Activated naive CD4-positive, alpha-beta T cell treated with anti-CD3 and anti-CD28 coated beads, Interleukin-2, amount 10 ng/mL, durations not matched to agents 7 days and 5 days (primary cell): ENCODE data around the gene PRR35.

ENCODE experiments used
- CTCF ChIA-PET: fragments of 350-600 bp; sonication (Branson Sonifier 250); formaldehyde crosslinking; loops from one replicate; lab custom pipeline; 2021; ENCODE audit warnings: antibody characterized with exemption; lab: Charles Lee
- DNase-seq: peaks from one replicate; pipeline ENCODE4 v3.0.0-alpha.2; 2020
- H3K27ac Mint-ChIP-seq: one replicate; pipeline ENCODE4 v1.8.0; 2021; ENCODE audit warnings: mild to moderate bottlenecking, moderate library complexity, mixed read lengths
- H3K27me3 Mint-ChIP-seq: one replicate; pipeline ENCODE4 v1.8.0; 2021; ENCODE audit warnings: mild to moderate bottlenecking, mixed read lengths
- H3K36me3 Mint-ChIP-seq: one replicate; pipeline ENCODE4 v1.8.0; 2021; ENCODE audit warnings: mixed read lengths
- H3K4me1 Mint-ChIP-seq: one replicate; pipeline ENCODE4 v1.8.0; 2021; ENCODE audit warnings: mixed read lengths
- H3K4me3 Mint-ChIP-seq: one replicate; pipeline ENCODE4 v1.8.0; 2021; ENCODE audit warnings: mild to moderate bottlenecking, moderate library complexity, mixed read lengths
- H3K9me3 Mint-ChIP-seq: one replicate; pipeline ENCODE4 v1.8.0; 2021; ENCODE audit warnings: mixed read lengths

Gene PRR35

GRCh38 chr16:560204-560700 lies at the start of gene PRR35:
PRR35 (plus strand) TSS chr16:560394; CDS start chr16:563295, 2,901 bp downstream.
- no peak within 1 kb of the TSS for H3K27ac Mint-ChIP-seq
- no peaks in the 10 kb centered on the region for H3K4me1 Mint-ChIP-seq
- DNase-seq = no peak
- CTCF ChIA-PET = no interaction called here
- no peaks in the 10 kb centered on the region for H3K9me3 Mint-ChIP-seq
- H3K27me3 Mint-ChIP-seq = peaks cover 52% of the 10 kb centered on the region
- no peak within 1 kb of the TSS for H3K4me3 Mint-ChIP-seq
- no peaks in the 10 kb centered on the region for H3K36me3 Mint-ChIP-seq

GRCh38 chr16:512802-513201 lies 47.4 kb upstream of the PRR35 start:
- no peaks in the 10 kb centered on the region for H3K9me3 Mint-ChIP-seq
- H3K27me3 Mint-ChIP-seq = no peaks in the 10 kb centered on the region
- no peak overlapping the region for H3K4me3 Mint-ChIP-seq
- H3K27ac Mint-ChIP-seq = no peak overlapping the region
- CTCF ChIA-PET = interaction anchor here (1.9 kb wide), 1 partner anchor 17 kb away, joined by 4 read pairs; no protein-coding TSS in a partner anchor
- H3K36me3 Mint-ChIP-seq = no peaks in the 10 kb centered on the region
- H3K4me1 Mint-ChIP-seq = no peaks in the 10 kb centered on the region
- no peak for DNase-seq

- Mint-ChIP-seq H3K36me3 (no peaks in the 10 kb centered on the region), H3K4me3 (no peak overlapping the region), H3K9me3 (no peaks in the 10 kb centered on the region), H3K27ac (no peak overlapping the region), H3K27me3 (no peaks in the 10 kb centered on the region), H3K4me1 (no peaks in the 10 kb centered on the region)
- CTCF ChIA-PET = interaction anchor here (1.9 kb wide), 1 partner anchor 18 kb away, joined by 4 read pairs; no protein-coding TSS in a partner anchor
- no peak for DNase-seq
Measured at GRCh38 chr16:513950-514349, 46.2 kb upstream of the PRR35 start.

- H3K4me1 Mint-ChIP-seq = no peaks in the 10 kb centered on the region
- no peaks in the 10 kb centered on the region for H3K9me3 Mint-ChIP-seq
- no peak overlapping the region for H3K27ac Mint-ChIP-seq
- H3K36me3 Mint-ChIP-seq = no peaks in the 10 kb centered on the region
- CTCF ChIA-PET = interaction anchor here (0.6 kb wide), 1 partner anchor 1264 kb away, joined by 3 read pairs; no protein-coding TSS in a partner anchor
- H3K4me3 Mint-ChIP-seq = no peak overlapping the region
- DNase-seq = no peak
- H3K27me3 Mint-ChIP-seq = no peaks in the 10 kb centered on the region
Measured at GRCh38 chr16:515175-515938, 44.8 kb upstream of the PRR35 start.

- CTCF ChIA-PET = no interaction called here
- H3K9me3 Mint-ChIP-seq = no peaks in the 10 kb centered on the region
- H3K36me3 Mint-ChIP-seq = no peaks in the 10 kb centered on the region
- H3K4me3 Mint-ChIP-seq = no peak overlapping the region
- H3K27ac Mint-ChIP-seq = no peak overlapping the region
- H3K27me3 Mint-ChIP-seq = no peaks in the 10 kb centered on the region
- no peak for DNase-seq
- H3K4me1 Mint-ChIP-seq = no peaks in the 10 kb centered on the region
Measured at GRCh38 chr16:515939-516226, 44.3 kb upstream of the PRR35 start.

GRCh38 chr16:516301-516700 lies 43.9 kb upstream of the PRR35 start:
- no peak overlapping the region for H3K27ac Mint-ChIP-seq
- CTCF ChIA-PET = no interaction called here
- DNase-seq = no peak
- H3K9me3 Mint-ChIP-seq = no peaks in the 10 kb centered on the region
- no peaks in the 10 kb centered on the region for H3K27me3 Mint-ChIP-seq
- H3K4me1 Mint-ChIP-seq = no peaks in the 10 kb centered on the region
- H3K36me3 Mint-ChIP-seq = no peaks in the 10 kb centered on the region
- no peak overlapping the region for H3K4me3 Mint-ChIP-seq

- no peaks in the 10 kb centered on the region for H3K36me3 Mint-ChIP-seq
- no peak overlapping the region for H3K27ac Mint-ChIP-seq
- no peak for DNase-seq
- no peaks in the 10 kb centered on the region for H3K27me3 Mint-ChIP-seq
- H3K4me3 Mint-ChIP-seq = no peak overlapping the region
- no peaks in the 10 kb centered on the region for H3K9me3 Mint-ChIP-seq
- no peaks in the 10 kb centered on the region for H3K4me1 Mint-ChIP-seq
- CTCF ChIA-PET = no interaction called here
Measured at GRCh38 chr16:518858-519257, 41.3 kb upstream of the PRR35 start.

GRCh38 chr16:519425-519824 lies 40.8 kb upstream of the PRR35 start:
- peaks cover 5% of the 10 kb centered on the region for H3K4me1 Mint-ChIP-seq
- H3K9me3 Mint-ChIP-seq = no peaks in the 10 kb centered on the region
- no peak overlapping the region for H3K27ac Mint-ChIP-seq
- H3K36me3 Mint-ChIP-seq = no peaks in the 10 kb centered on the region
- CTCF ChIA-PET = no interaction called here
- DNase-seq = no peak
- no peak overlapping the region for H3K4me3 Mint-ChIP-seq
- H3K27me3 Mint-ChIP-seq = no peaks in the 10 kb centered on the region

GRCh38 chr16:519841-520687 lies 40.1 kb upstream of the PRR35 start:
- Mint-ChIP-seq H3K9me3 (no peaks in the 10 kb centered on the region), H3K36me3 (no peaks in the 10 kb centered on the region), H3K27ac (no peak overlapping the region), H3K4me3 (no peak overlapping the region), H3K27me3 (no peaks in the 10 kb centered on the region), H3K4me1 (peaks cover 7% of the 10 kb centered on the region)
- DNase-seq = no peak
- CTCF ChIA-PET = no interaction called here

GRCh38 chr16:520847-521246 lies 39.3 kb upstream of the PRR35 start:
- peaks cover 4% of the 10 kb centered on the region for H3K36me3 Mint-ChIP-seq
- no peaks in the 10 kb centered on the region for H3K9me3 Mint-ChIP-seq
- H3K4me1 Mint-ChIP-seq = peaks cover 15% of the 10 kb centered on the region
- no peak overlapping the region for H3K27ac Mint-ChIP-seq
- DNase-seq = no peak
- CTCF ChIA-PET = no interaction called here
- H3K4me3 Mint-ChIP-seq = no peak overlapping the region
- H3K27me3 Mint-ChIP-seq = no peaks in the 10 kb centered on the region

GRCh38 chr16:521381-522210 lies 38.6 kb upstream of the PRR35 start:
- CTCF ChIA-PET = no interaction called here
- Mint-ChIP-seq H3K9me3 (no peaks in the 10 kb centered on the region), H3K4me3 (no peak overlapping the region), H3K4me1 (peaks cover 22% of the 10 kb centered on the region), H3K27me3 (no peaks in the 10 kb centered on the region), H3K27ac (no peak overlapping the region), H3K36me3 (peaks cover 4% of the 10 kb centered on the region)
- DNase-seq = no peak

GRCh38 chr16:522320-523096 lies 37.7 kb upstream of the PRR35 start:
- H3K27ac Mint-ChIP-seq = no peak overlapping the region
- H3K27me3 Mint-ChIP-seq = no peaks in the 10 kb centered on the region
- peaks cover 4% of the 10 kb centered on the region for H3K36me3 Mint-ChIP-seq
- peaks cover 24% of the 10 kb centered on the region for H3K4me1 Mint-ChIP-seq
- no peak for DNase-seq
- H3K9me3 Mint-ChIP-seq = no peaks in the 10 kb centered on the region
- H3K4me3 Mint-ChIP-seq = no peak overlapping the region
- CTCF ChIA-PET = no interaction called here

- Mint-ChIP-seq H3K27ac (no peak overlapping the region), H3K9me3 (no peaks in the 10 kb centered on the region)
- CTCF ChIA-PET = no interaction called here
Measured at GRCh38 chr16:523097-523741, 37.0 kb upstream of the PRR35 start.

More at GRCh38 chr16:523097-523741, 37.0 kb upstream of the PRR35 start:
- Mint-ChIP-seq H3K27me3 (no peaks in the 10 kb centered on the region), H3K4me3 (no peak overlapping the region), H3K4me1 (peaks cover 24% of the 10 kb centered on the region), H3K36me3 (peaks cover 4% of the 10 kb centered on the region)
- DNase-seq = no peak
